ENCODE data around the gene CEP192. TPM values are rescaled to one million over a fixed set of nuclear protein-coding genes. Genes with fewer than 3 reads are reported as not detected.

The CEP192 gene
- total RNA-seq, 2 experiments from 2014 or later = 42.6 to 46.1 TPM

DNA sequence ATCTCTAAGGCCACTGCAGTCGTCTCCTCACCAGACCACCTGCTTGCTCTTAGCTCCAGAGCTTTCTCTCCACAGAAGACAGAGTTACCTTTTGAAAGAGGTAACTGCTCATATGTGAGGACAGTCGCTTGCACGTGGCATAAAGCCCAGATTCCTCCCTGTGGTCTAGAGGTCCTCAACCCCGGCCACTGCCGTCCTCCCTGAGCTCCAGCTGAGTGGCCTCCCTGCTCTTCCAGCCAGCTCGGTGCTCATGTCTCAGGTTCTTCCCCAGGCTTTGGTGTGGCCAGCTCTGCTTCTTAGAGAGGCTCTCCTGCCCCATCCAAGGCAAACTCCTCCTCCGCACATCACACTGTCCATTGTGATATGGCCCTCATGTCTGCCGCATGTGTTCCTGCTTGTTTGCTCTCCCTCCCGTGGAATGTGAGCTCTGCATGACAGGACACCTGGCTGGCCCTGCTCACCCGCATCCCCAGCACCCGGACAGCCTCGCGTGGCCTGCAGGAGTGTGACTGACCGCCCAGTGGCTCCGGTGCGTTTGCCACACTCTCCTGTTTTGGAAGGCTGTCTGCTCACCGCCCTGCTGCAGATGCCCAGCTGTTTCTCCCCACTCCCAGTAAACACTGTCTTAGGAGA, 135.9 kb downstream of the CEP192 start:
- DNase-seq = no peak
- POLR2A ChIA-PET = interaction anchor here (0.6 kb wide), 1 partner anchor 493 kb away, joined by 3 read pairs; no protein-coding TSS in a partner anchor
- peaks cover 6% of the 10 kb centered on the region for H3K4me1 Mint-ChIP-seq
- H3K4me3 Mint-ChIP-seq = no peak overlapping the region
- CTCF ChIA-PET = interaction anchor here (0.5 kb wide), 1 partner anchor 157 kb away, joined by 3 read pairs; no protein-coding TSS in a partner anchor
- H3K27me3 Mint-ChIP-seq = no peaks in the 10 kb centered on the region
- H3K9me3 Mint-ChIP-seq = no peaks in the 10 kb centered on the region
- H3K36me3 Mint-ChIP-seq (ENCODE audit: low read depth) = peaks cover 22% of the 10 kb centered on the region
- no peak overlapping the region for H3K27ac Mint-ChIP-seq

DNA sequence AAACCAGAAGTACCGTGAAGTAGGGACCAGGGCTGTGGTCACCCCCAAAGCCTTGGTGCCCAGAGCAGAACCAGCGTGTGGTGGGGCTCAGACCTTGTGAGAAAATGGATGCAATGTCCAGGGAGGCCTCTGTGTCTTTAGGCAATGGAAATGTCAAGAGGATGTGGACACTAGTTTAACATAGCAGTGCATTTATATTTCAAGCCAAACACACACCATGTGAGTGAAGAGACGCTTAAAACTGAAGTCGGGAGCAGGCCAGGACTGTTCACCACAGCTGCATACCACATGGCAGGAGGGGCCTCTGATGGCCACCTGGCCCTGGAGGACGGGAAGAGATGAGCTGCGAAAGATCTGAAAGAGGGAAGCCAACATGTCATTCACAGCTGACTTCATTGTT, 140.1 kb downstream of the CEP192 start:
- peaks cover 12% of the 10 kb centered on the region for H3K27me3 Mint-ChIP-seq
- H3K36me3 Mint-ChIP-seq (ENCODE audit: low read depth) = peaks cover 14% of the 10 kb centered on the region
- H3K4me3 Mint-ChIP-seq = no peak overlapping the region
- DNase-seq = no peak
- H3K4me1 Mint-ChIP-seq = peaks cover 9% of the 10 kb centered on the region
- H3K27ac Mint-ChIP-seq = no peak overlapping the region
- H3K9me3 Mint-ChIP-seq = no peaks in the 10 kb centered on the region
- ChIA-PET CTCF (no interaction called here), POLR2A (no interaction called here)

DNA sequence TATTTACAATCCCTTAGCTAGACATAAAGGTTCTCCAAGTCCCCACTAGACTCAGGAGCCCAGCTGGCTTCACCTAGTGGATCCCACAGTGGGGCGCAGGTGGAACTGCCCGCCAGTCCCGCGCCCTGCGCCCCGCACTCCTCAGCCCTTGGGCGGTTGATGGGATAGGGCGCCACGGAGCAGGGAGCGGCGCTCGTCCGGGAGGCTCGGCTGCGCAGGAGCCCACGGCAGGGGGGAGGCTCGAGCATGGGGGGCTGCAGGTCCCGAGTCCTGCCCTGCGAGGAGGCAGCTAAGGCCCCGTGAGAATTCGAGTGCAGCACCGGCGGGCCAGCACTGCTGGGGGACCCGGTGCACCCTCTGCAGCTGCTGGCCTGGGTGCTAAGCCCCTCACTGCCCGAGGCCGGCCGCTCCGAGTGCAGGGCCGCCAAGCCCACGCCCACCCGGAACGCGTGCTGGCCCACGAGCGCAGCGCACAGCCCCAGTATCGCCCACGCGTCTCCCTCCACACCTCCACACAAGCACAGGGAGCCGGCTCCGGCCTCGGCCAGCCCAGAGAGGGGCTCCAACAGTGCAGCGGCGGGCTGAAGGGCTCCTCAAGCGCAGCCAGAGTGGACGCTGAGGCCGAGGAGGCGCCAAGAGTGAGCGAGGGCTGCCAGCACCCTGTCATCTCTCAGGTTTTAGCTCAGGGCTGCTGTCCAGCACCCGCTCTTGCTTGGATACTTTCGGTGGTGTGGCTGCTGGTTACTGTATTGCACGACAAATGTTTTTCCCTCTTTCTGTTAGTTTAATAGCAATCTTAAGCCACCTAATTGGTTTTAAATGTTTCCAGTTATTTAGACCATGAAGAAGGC, 143.6 kb downstream of the CEP192 start:
- POLR2A ChIA-PET = no interaction called here
- CTCF ChIA-PET = interaction anchor here (0.7 kb wide), 1 partner anchor 10 kb away, joined by 3 read pairs; no protein-coding TSS in a partner anchor
- H3K36me3 Mint-ChIP-seq (ENCODE audit: low read depth) = peaks cover 6% of the 10 kb centered on the region

DNA sequence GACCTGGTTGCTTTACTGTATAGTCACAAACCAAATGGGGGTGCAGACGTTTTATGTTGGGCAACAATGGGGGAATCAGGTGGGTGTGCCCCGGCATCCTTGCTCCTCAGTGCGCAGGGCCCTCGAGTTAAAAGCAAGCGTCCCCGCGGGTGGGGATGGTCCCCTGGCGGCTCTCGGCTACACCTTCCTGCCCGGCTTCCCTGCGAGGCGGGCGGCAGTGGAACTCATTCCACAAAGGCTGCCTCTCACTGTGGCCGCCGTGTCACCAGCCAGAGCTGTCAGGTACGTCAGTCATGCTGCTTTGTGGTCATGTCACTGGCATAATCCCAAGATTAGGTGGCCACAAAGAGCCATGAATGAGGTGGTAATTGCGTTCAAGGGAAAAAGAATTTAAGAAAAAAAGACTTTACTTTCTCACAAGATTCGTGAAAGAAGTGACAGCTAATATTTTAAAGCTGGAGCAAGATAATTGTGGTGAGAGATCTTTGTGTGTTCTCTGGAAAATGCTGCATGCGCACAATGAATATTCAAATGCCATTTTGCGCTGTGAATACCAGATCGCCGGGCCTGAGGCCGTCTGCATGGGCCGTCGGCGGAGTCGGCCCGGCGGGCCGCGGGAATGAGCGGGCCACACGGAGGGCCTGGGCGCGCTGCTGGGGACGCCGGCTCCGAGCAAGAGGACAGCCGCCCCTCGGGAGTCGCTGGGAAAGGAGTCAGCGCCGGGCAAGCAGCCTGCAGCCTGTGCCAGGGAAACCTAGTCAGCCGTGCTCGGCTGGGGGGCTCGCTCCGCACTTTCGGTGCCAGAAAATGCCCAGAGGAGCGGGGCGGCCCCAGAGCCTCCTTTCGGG, 145.1 kb downstream of the CEP192 start:
- H3K4me3 Mint-ChIP-seq = peak overlapping the region; percentile 61
- peaks cover 13% of the 10 kb centered on the region for H3K27me3 Mint-ChIP-seq
- ChIA-PET POLR2A (interaction anchor here (0.7 to 1.4 kb wide), 2 partner anchors 188 to 328 kb away, joined by 3 read pairs; partner anchors contain the start of gene SEH1L), CTCF (interaction anchor here (1.8 kb wide), 1 partner anchor 23 kb away, joined by 11 read pairs; no protein-coding TSS in a partner anchor)
- peak; percentile 35 for DNase-seq
- H3K27ac Mint-ChIP-seq = peak overlapping the region; percentile 6
- H3K36me3 Mint-ChIP-seq (ENCODE audit: low read depth) = peaks cover 3% of the 10 kb centered on the region
- H3K9me3 Mint-ChIP-seq = no peaks in the 10 kb centered on the region
- peaks cover 28% of the 10 kb centered on the region for H3K4me1 Mint-ChIP-seq

More for the DNA sequence above, 143.6 kb downstream of the CEP192 start:
- H3K27ac Mint-ChIP-seq = no peak overlapping the region
- no peak overlapping the region for H3K4me3 Mint-ChIP-seq
- peaks cover 13% of the 10 kb centered on the region for H3K27me3 Mint-ChIP-seq
- DNase-seq = no peak
- H3K4me1 Mint-ChIP-seq = peaks cover 27% of the 10 kb centered on the region
- H3K9me3 Mint-ChIP-seq = no peaks in the 10 kb centered on the region

DNA sequence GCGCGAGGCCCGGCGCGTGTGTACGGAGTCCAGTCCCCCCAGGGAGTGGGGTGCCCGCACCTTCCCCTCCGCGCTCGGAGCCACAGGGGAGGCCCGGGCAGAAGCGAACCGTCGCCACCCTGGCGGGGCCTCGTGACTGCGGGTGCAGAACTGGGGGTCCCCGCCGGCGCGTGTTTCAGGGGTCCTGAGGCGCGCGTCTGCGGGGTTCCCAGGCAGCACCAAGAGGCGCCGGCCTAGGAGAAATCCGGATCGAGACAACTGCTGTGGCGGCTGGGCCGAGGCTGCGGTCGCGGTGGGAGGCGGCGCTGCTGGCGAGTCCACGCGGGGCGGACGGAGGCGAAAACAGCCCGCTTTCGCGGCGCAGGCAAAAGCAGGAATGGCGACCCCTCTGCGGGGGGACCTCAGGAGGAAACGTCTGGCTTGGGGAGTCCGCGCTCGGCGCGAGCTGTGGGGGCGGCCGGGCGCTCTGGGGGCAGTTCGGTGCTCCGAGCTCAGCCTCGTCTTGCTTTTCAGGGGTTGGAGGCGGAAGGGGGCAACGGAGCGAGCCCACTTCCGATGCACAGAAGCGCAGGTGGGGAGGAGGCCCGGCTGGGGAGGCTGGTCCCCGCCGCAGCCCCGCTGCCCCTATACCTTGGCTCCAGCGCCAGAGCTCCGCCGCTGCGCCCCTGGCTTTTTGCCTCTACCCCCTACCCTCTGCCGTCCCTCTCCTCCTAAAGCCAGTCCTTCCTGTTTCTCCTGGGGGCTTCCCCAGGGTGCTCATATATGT, 145.9 kb downstream of the CEP192 start:
- H3K36me3 Mint-ChIP-seq (ENCODE audit: low read depth) = peaks cover 3% of the 10 kb centered on the region
- peaks cover 30% of the 10 kb centered on the region for H3K4me1 Mint-ChIP-seq
- H3K9me3 Mint-ChIP-seq = no peaks in the 10 kb centered on the region
- DNase-seq = peak; percentile 47
- CTCF ChIA-PET = interaction anchor here (1.2 to 1.8 kb wide), 3 partner anchors 13 to 590 kb away, joined by 3 to 11 read pairs (median 3); no protein-coding TSS in a partner anchor
- peak overlapping the region; percentile 86 for H3K4me3 Mint-ChIP-seq
- peak overlapping the region; percentile 75 for H3K27ac Mint-ChIP-seq
- H3K27me3 Mint-ChIP-seq = peaks cover 13% of the 10 kb centered on the region
- POLR2A ChIA-PET = interaction anchor here (0.7 to 1.6 kb wide), 8 partner anchors 7 to 475 kb away, joined by 3 to 5 read pairs (median 3); partner anchors contain the start of genes CEP192 and SEH1L

DNA sequence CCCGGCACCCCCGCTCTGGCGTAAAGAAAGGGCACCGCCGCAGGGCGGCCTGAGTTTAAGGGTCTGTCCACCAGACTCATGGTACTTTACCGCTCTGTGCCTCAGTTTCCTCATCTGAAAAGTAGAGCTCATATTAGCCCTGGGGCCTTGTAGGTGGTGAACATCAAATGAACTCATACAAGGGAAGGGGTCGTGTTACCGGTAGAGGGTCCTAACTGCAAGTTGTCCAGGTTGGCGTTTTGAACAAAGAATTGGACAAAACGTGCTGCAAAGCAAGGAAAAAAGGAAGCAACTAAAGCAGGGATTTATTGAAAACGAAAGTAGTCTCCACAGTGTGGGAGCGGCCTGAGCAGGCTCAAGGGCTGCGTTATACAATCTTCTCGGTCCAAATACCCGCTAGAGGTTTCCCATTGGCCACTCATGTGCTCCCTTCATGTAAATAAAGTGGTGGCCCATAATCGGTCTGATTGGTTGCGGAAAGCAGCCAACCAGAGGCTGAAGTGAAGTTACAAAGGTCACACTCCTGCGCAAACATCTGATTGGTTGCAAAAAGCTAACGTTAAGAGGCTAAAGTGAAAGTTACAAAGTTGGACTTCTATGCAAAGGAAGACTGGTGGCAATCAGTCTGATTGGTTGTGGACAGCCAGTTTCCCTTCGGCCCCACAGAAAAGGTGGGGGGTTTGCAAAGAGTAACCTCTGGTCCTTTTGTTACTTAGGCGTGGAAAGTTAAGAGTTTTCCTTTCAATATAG, 146.7 kb downstream of the CEP192 start:
- peaks cover 30% of the 10 kb centered on the region for H3K4me1 Mint-ChIP-seq
- peak overlapping the region; percentile 86 for H3K4me3 Mint-ChIP-seq
- peak; percentile 85 for DNase-seq
- peaks cover 3% of the 10 kb centered on the region for H3K36me3 Mint-ChIP-seq (ENCODE audit: low read depth)
- no peaks in the 10 kb centered on the region for H3K9me3 Mint-ChIP-seq
- peak overlapping the region; percentile 75 for H3K27ac Mint-ChIP-seq
- CTCF ChIA-PET = interaction anchor here (1.2 to 1.8 kb wide), 3 partner anchors 13 to 589 kb away, joined by 3 to 11 read pairs (median 3); no protein-coding TSS in a partner anchor
- POLR2A ChIA-PET = interaction anchor here (1.0 to 1.6 kb wide), 7 partner anchors 8 to 474 kb away, joined by 3 to 5 read pairs (median 3); partner anchors contain the start of genes CEP192 and SEH1L
- H3K27me3 Mint-ChIP-seq = peaks cover 13% of the 10 kb centered on the region

DNA sequence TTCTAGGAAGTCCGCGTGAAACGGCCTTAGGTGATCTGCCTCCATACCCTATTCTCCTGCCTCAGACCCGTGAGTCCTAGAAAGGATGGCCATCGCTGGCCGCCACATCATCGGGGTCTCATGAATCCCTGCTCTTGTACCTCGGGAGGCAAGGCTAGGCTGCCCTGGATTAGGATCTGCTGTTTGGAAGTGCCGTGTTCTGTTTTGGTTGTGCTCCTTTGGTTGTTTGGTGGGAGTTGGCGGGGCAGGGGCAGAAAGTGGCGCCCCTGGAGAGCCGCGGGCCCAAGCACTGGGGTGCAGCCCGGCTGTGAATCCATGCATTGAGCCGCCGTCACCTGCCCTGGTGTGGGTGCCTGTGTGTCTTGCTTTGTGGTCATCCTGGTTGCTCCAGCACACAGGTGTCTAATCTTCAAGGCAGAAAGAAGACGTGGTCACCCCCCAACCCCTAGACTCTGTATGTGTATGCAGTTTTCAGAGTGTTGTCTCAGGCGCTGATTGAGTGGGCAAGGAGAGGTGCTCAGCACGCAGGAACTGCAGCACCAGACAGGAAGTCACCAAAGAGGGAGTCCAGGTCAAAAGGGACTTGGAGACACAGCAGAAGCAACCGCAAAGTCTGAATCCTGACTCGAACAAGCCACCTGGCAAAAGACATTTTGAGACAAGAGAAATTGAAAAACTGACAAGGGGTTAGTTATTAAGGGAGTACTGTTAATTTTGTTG, 147.4 kb downstream of the CEP192 start:
- CTCF ChIA-PET = interaction anchor here (1.4 to 1.8 kb wide), 3 partner anchors 14 to 21 kb away, joined by 3 to 11 read pairs (median 8); no protein-coding TSS in a partner anchor
- Mint-ChIP-seq H3K27ac (peak overlapping the region; percentile 75), H3K4me1 (peaks cover 30% of the 10 kb centered on the region), H3K4me3 (peak overlapping the region; percentile 86), H3K9me3 (peaks cover 4% of the 10 kb centered on the region), H3K36me3 (ENCODE audit: low read depth) (peaks cover 8% of the 10 kb centered on the region), H3K27me3 (peaks cover 17% of the 10 kb centered on the region)
- POLR2A ChIA-PET = interaction anchor here (1.2 to 1.6 kb wide), 4 partner anchors 16 to 473 kb away, joined by 3 to 5 read pairs (median 4); partner anchors contain the start of gene CEP192
- no peak for DNase-seq

DNA sequence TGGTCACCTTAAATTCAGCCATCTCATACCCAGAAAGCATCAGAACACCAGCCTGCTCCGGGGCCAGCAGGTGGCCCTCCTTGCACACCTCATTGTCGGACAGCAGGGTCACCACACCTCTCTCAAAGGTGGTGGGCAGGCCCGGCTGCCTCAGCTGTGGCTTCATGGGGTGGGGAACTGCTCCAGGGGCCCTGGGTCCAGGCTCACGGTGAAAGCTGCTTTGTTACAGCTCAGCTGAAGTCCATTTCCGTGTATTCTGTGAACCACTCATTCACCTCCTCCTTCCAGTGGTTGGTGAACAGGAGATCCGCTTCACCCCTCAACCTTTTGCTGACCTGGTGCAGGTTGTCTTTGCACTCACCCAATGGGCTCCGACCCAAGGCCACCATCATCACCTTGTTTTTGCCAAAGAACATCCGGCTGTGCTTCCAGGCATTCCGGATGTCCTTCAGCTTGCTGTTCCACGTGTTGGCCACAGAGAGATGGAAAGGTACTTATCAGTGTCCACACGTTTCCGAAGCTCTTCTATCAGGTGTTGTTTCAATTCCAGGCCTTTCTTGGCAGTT, 148.8 kb downstream of the CEP192 start:
- peaks cover 15% of the 10 kb centered on the region for H3K9me3 Mint-ChIP-seq
- no peak overlapping the region for H3K27ac Mint-ChIP-seq
- H3K4me3 Mint-ChIP-seq = no peak overlapping the region
- H3K4me1 Mint-ChIP-seq = peaks cover 30% of the 10 kb centered on the region
- ChIA-PET CTCF (interaction anchor here (0.6 to 1.7 kb wide), 2 partner anchors 19 to 410 kb away, joined by 5 to 8 read pairs; no protein-coding TSS in a partner anchor), POLR2A (interaction anchor here (0.6 kb wide), 1 partner anchor 55 kb away, joined by 3 read pairs; no protein-coding TSS in a partner anchor)
- H3K27me3 Mint-ChIP-seq = peaks cover 22% of the 10 kb centered on the region
- peaks cover 16% of the 10 kb centered on the region for H3K36me3 Mint-ChIP-seq (ENCODE audit: low read depth)
- no peak for DNase-seq

DNA sequence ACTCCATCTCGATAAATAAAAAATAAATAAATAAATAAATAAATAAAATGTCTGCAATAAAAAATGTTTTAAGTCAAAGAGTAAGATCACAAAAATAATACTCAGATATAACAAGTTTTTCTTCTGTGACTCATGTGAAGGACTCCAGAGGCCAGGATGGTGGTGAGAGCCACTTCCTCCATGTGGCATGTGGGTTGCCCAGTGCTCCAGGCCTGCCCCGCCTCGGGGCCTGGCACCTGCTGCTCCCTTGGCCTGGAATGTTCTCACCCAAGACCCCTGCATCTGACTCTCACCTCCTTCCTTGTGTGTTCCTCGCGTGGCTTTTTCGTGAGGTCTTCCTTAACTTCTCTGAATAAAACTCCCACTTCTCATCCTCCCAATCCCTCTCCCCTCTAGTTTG, 150.0 kb downstream of the CEP192 start:
- Mint-ChIP-seq H3K9me3 (peaks cover 15% of the 10 kb centered on the region), H3K4me3 (no peak overlapping the region), H3K27me3 (peaks cover 20% of the 10 kb centered on the region), H3K27ac (no peak overlapping the region), H3K4me1 (peaks cover 21% of the 10 kb centered on the region), H3K36me3 (ENCODE audit: low read depth) (peaks cover 16% of the 10 kb centered on the region)
- ChIA-PET CTCF (no interaction called here), POLR2A (no interaction called here)
- DNase-seq = no peak

DNA sequence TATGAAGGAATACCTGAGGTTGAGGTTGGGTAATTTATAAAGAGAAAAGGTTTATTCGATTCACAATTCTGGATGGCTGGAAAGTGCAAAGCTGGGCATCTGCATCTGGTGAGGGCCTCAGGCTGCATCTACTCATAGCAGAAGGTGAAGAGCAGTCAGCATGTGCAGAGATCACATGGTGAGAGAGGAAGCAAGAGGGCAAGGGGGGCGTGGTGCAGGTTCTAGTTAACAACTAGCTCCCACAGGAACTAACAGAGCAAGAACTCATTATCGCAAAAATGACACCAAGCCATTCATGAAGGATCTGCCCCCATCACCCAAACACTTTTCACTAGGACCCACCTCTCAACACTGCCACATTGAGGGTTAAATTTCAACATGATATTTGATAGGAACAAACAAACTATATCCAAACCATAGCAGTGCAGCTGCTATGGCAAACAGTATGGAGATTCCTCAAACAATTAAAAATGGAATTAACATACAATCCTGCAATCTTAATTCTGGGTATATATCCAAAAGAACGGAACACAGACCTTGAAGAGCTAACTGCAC, 154.6 kb downstream of the CEP192 start:
- peaks cover 43% of the 10 kb centered on the region for H3K27me3 Mint-ChIP-seq
- peaks cover 3% of the 10 kb centered on the region for H3K4me1 Mint-ChIP-seq
- no peak overlapping the region for H3K4me3 Mint-ChIP-seq
- peaks cover 13% of the 10 kb centered on the region for H3K36me3 Mint-ChIP-seq (ENCODE audit: low read depth)
- no peak for DNase-seq
- CTCF ChIA-PET = interaction anchor here (1.0 kb wide), 1 partner anchor 13 kb away, joined by 3 read pairs; no protein-coding TSS in a partner anchor
- POLR2A ChIA-PET = interaction anchor here (0.7 kb wide), 1 partner anchor 16 kb away, joined by 5 read pairs; no protein-coding TSS in a partner anchor
- peaks cover 15% of the 10 kb centered on the region for H3K9me3 Mint-ChIP-seq
- no peak overlapping the region for H3K27ac Mint-ChIP-seq

Measured in activated CD4-positive, alpha-beta memory T cell treated with anti-CD3 and anti-CD28 coated beads, Interleukin-2, amount 10 ng/mL, durations not matched to agents 7 days and 5 days (primary cell).